SK-N-SH treated with all-trans-retinoic acid at 6 μM for 48 hours (cell line): ENCODE results near the gene LAPTM5.

Experiments
- ATAC-seq: fragments of 200-7000 bp; cut with Tn5 transposase; 3 replicates; pipeline ENCODE4 v1.9.1; 2020; ENCODE audit warnings: mild to moderate bottlenecking, moderate library complexity
- ARNTL ChIP-seq: fragments of 450-650 bp; formaldehyde crosslinking; IDR thresholded peaks from 2 replicates; pipeline ENCODE4 v1.5.0; 2020; ENCODE audit warnings: low read depth, mild to moderate bottlenecking, moderate library complexity, borderline replicate concordance
- BACH2 ChIP-seq: fragments of 250-450 bp; sonication (Bioruptor Pico); IDR thresholded peaks from 2 replicates; pipeline ENCODE4 v1.9.0; 2021; ENCODE audit warnings: mild to moderate bottlenecking, borderline replicate concordance
- ESRRG ChIP-seq: fragments of 250-450 bp; sonication (Bioruptor Pico); IDR thresholded peaks from 2 replicates; pipeline ENCODE4 v1.6.1; 2021; ENCODE audit warnings: mild to moderate bottlenecking
- GLIS3 ChIP-seq: fragments of 250-450 bp; sonication (Bioruptor Pico); IDR thresholded peaks from 2 replicates; pipeline ENCODE4 v1.5.0; 2020; ENCODE audit warnings: mild to moderate bottlenecking, moderate library complexity
- ISL1 ChIP-seq: fragments of 250-450 bp; sonication (Bioruptor Pico); IDR thresholded peaks from 2 replicates; pipeline ENCODE4 v2.1.2; 2022; ENCODE audit warnings: mild to moderate bottlenecking, moderate library complexity
- OSR1 ChIP-seq: fragments of 250-450 bp; sonication (Bioruptor Pico); IDR thresholded peaks from 2 replicates; pipeline ENCODE4 v1.8.0; 2022; ENCODE audit warnings: moderate library complexity, mild to moderate bottlenecking, inconsistent platforms
- PPARA ChIP-seq: fragments of 250-450 bp; sonication (Bioruptor Pico); IDR thresholded peaks from 2 replicates; pipeline ENCODE4 v1.5.0; 2020; ENCODE audit warnings: mild to moderate bottlenecking, borderline replicate concordance
- RARB ChIP-seq: fragments of 250-450 bp; sonication (Bioruptor Pico); IDR thresholded peaks from 2 replicates; pipeline ENCODE4 v1.8.0; 2021; ENCODE audit warnings: mild to moderate bottlenecking, moderate library complexity
- SNAI2 ChIP-seq: fragments of 250-450 bp; sonication (Bioruptor Pico); IDR thresholded peaks from 2 replicates; pipeline ENCODE4 v1.5.0; 2020; ENCODE audit warnings: mild to moderate bottlenecking, moderate library complexity
- TCF4 ChIP-seq: fragments of 250-450 bp; sonication (Bioruptor Pico); IDR thresholded peaks from 2 replicates; pipeline ENCODE4 v1.8.0; 2021; ENCODE audit warnings: mild to moderate bottlenecking, moderate library complexity, borderline replicate concordance
- TOX ChIP-seq: fragments of 250-450 bp; sonication (Bioruptor Pico); IDR thresholded peaks from 2 replicates; pipeline ENCODE4 v1.8.0; 2021; ENCODE audit warnings: mild to moderate bottlenecking, moderate library complexity, borderline replicate concordance
- ZC3H10 ChIP-seq: fragments of 250-450 bp; sonication (Bioruptor Pico); IDR thresholded peaks from 2 replicates; pipeline ENCODE4 v1.5.1; 2021; ENCODE audit warnings: mild to moderate bottlenecking, moderate library complexity
- ZFP3 ChIP-seq: fragments of 250-450 bp; sonication (Bioruptor Pico); IDR thresholded peaks from 2 replicates; pipeline ENCODE4 v1.5.0; 2020; ENCODE audit warnings: mild to moderate bottlenecking, moderate library complexity
- ZFP30 ChIP-seq: fragments of 450-650 bp; formaldehyde crosslinking; IDR thresholded peaks from 2 replicates; pipeline ENCODE4 v1.5.0; 2022; ENCODE audit warnings: mild to moderate bottlenecking, moderate library complexity
- ZNF565 ChIP-seq: fragments of 450-650 bp; formaldehyde crosslinking; conservative IDR thresholded peaks from 2 replicates; pipeline ENCODE4 v1.5.0; 2020; ENCODE audit warnings: low read depth, mild to moderate bottlenecking, moderate library complexity
- ZNF70 ChIP-seq: fragments of 450-650 bp; formaldehyde crosslinking; IDR thresholded peaks from 2 replicates; pipeline ENCODE4 v1.5.0; 2020; ENCODE audit warnings: mild to moderate bottlenecking, moderate library complexity
- ZNF8 ChIP-seq: fragments of 450-650 bp; formaldehyde crosslinking; IDR thresholded peaks from 2 replicates; pipeline ENCODE4 v1.5.0; 2020; ENCODE audit warnings: mild to moderate bottlenecking, moderate library complexity
- TF ChIP-seq, protein P1 (sequence below): fragments of 250-450 bp; sonication (Bioruptor Pico); IDR thresholded peaks from 2 replicates; pipeline ENCODE4 v1.8.0; 2020; ENCODE audit warnings: mild to moderate bottlenecking, moderate library complexity, borderline replicate concordance
- TF ChIP-seq, protein P2 (sequence below): fragments of 250-450 bp; sonication (Bioruptor Pico); IDR thresholded peaks from 2 replicates; pipeline ENCODE4 v1.5.0; 2020; ENCODE audit warnings: mild to moderate bottlenecking, moderate library complexity
- TF ChIP-seq, protein P3 (sequence below): fragments of 250-450 bp; sonication (Bioruptor Pico); IDR thresholded peaks from 2 replicates; pipeline ENCODE4 v1.5.1; 2021; ENCODE audit warnings: mild to moderate bottlenecking, moderate library complexity
- TF ChIP-seq, protein P4 (sequence below): fragments of 250-450 bp; sonication (Bioruptor Pico); IDR thresholded peaks from 2 replicates; pipeline ENCODE4 v1.8.0; 2021; ENCODE audit warnings: low read depth, mild to moderate bottlenecking, moderate library complexity, borderline replicate concordance
- TF ChIP-seq, protein P5 (sequence below): fragments of 250-450 bp; sonication (Bioruptor Pico); IDR thresholded peaks from 2 replicates; pipeline ENCODE4 v1.5.1; 2020; ENCODE audit warnings: low read depth, mild to moderate bottlenecking, moderate library complexity

Gene LAPTM5

DNA sequence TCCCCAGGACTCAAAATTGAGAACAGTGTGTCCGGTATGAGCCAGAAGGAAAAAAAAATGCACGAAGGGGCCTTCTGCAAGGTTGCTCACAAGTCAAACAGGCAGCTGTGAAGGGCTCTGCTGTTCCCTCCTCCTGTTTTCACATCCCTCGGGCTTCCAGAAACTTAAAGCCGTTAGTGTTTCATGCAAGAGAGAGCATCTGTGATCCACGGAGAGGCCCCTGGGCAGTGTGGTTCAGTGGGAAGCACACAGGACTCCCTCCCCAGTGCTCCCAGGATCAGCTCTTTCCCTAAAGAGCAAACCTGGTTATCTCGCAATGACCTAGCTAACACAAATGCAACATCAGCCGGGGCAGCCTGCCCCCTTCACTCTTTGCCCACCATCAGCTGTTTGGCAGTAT lies 31.3 kb downstream of the LAPTM5 start:
- ATAC-seq: no peak
- TF ChIP-seq GLIS3 (CRISPR knock-in tag) (no peak), ZFP3 (CRISPR knock-in tag) (no peak), RARB (no peak), BACH2 (no peak), SNAI2 (CRISPR knock-in tag) (no peak), OSR1 (CRISPR knock-in tag) (no peak), ARNTL (CRISPR knock-in tag) (no peak), ZC3H10 (no peak), ZNF565 (CRISPR knock-in tag) (no peak), ESRRG (CRISPR knock-in tag) (no peak), ISL1 (no peak), ZNF70 (no peak), TCF4 (CRISPR knock-in tag) (no peak), PPARA (CRISPR knock-in tag) (no peak)
- TF ChIP-seq, protein P1, sequence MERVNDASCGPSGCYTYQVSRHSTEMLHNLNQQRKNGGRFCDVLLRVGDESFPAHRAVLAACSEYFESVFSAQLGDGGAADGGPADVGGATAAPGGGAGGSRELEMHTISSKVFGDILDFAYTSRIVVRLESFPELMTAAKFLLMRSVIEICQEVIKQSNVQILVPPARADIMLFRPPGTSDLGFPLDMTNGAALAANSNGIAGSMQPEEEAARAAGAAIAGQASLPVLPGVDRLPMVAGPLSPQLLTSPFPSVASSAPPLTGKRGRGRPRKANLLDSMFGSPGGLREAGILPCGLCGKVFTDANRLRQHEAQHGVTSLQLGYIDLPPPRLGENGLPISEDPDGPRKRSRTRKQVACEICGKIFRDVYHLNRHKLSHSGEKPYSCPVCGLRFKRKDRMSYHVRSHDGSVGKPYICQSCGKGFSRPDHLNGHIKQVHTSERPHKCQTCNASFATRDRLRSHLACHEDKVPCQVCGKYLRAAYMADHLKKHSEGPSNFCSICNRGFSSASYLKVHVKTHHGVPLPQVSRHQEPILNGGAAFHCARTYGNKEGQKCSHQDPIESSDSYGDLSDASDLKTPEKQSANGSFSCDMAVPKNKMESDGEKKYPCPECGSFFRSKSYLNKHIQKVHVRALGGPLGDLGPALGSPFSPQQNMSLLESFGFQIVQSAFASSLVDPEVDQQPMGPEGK (CRISPR knock-in tag): no peak
- TF ChIP-seq, protein P2, sequence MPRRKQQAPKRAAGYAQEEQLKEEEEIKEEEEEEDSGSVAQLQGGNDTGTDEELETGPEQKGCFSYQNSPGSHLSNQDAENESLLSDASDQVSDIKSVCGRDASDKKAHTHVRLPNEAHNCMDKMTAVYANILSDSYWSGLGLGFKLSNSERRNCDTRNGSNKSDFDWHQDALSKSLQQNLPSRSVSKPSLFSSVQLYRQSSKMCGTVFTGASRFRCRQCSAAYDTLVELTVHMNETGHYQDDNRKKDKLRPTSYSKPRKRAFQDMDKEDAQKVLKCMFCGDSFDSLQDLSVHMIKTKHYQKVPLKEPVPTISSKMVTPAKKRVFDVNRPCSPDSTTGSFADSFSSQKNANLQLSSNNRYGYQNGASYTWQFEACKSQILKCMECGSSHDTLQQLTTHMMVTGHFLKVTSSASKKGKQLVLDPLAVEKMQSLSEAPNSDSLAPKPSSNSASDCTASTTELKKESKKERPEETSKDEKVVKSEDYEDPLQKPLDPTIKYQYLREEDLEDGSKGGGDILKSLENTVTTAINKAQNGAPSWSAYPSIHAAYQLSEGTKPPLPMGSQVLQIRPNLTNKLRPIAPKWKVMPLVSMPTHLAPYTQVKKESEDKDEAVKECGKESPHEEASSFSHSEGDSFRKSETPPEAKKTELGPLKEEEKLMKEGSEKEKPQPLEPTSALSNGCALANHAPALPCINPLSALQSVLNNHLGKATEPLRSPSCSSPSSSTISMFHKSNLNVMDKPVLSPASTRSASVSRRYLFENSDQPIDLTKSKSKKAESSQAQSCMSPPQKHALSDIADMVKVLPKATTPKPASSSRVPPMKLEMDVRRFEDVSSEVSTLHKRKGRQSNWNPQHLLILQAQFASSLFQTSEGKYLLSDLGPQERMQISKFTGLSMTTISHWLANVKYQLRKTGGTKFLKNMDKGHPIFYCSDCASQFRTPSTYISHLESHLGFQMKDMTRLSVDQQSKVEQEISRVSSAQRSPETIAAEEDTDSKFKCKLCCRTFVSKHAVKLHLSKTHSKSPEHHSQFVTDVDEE (CRISPR knock-in tag): no peak
- TF ChIP-seq, protein P3, sequence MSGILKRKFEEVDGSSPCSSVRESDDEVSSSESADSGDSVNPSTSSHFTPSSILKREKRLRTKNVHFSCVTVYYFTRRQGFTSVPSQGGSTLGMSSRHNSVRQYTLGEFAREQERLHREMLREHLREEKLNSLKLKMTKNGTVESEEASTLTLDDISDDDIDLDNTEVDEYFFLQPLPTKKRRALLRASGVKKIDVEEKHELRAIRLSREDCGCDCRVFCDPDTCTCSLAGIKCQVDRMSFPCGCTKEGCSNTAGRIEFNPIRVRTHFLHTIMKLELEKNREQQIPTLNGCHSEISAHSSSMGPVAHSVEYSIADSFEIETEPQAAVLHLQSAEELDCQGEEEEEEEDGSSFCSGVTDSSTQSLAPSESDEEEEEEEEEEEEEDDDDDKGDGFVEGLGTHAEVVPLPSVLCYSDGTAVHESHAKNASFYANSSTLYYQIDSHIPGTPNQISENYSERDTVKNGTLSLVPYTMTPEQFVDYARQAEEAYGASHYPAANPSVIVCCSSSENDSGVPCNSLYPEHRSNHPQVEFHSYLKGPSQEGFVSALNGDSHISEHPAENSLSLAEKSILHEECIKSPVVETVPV (CRISPR knock-in tag): no peak
- TF ChIP-seq, protein P4, sequence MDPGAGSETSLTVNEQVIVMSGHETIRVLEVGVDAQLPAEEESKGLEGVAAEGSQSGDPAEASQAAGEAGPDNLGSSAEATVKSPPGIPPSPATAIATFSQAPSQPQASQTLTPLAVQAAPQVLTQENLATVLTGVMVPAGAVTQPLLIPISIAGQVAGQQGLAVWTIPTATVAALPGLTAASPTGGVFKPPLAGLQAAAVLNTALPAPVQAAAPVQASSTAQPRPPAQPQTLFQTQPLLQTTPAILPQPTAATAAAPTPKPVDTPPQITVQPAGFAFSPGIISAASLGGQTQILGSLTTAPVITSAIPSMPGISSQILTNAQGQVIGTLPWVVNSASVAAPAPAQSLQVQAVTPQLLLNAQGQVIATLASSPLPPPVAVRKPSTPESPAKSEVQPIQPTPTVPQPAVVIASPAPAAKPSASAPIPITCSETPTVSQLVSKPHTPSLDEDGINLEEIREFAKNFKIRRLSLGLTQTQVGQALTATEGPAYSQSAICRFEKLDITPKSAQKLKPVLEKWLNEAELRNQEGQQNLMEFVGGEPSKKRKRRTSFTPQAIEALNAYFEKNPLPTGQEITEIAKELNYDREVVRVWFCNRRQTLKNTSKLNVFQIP (CRISPR knock-in tag): no peak
- TF ChIP-seq, protein P5, sequence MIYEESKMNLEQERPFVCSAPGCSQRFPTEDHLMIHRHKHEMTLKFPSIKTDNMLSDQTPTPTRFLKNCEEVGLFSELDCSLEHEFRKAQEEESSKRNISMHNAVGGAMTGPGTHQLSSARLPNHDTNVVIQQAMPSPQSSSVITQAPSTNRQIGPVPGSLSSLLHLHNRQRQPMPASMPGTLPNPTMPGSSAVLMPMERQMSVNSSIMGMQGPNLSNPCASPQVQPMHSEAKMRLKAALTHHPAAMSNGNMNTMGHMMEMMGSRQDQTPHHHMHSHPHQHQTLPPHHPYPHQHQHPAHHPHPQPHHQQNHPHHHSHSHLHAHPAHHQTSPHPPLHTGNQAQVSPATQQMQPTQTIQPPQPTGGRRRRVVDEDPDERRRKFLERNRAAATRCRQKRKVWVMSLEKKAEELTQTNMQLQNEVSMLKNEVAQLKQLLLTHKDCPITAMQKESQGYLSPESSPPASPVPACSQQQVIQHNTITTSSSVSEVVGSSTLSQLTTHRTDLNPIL (CRISPR knock-in tag): no peak

DNA sequence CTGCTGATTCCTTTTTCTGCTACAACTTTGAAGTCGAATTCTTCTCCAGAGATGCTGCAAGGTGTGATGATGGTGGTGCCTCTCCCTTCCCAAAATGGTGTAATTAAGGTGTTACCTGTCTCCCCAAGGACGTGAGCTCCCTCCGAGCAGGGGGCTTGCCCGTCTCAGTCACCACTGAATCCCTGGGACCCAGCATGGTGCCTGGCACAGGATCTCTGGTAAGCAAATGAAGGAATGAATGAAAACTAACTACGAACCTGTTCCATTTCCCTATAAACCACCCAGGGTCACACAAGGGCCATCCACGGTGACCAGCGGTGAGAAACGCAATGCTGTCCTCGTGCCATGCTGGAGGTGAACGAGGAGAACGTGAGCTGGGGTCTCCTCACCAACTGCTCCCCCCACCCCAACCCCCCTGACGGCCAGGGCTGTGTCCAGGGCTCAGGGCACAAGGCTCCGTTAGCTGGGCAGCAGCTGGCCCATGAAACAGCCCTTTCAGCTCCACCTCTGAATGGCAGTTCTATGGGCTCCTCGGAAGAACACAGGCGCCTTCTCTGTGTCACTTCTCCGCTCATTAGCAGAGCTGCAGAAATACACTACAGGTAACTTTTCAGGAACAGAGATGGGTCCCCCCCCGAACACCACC lies 32.0 kb downstream of the LAPTM5 start:
- TF ChIP-seq OSR1 (CRISPR knock-in tag) (no peak), BACH2 (no peak), ZC3H10 (no peak), ESRRG (CRISPR knock-in tag) (no peak), PPARA (CRISPR knock-in tag) (no peak), RARB (no peak), SNAI2 (CRISPR knock-in tag) (no peak), ARNTL (CRISPR knock-in tag) (no peak), ISL1 (no peak), ZFP30 (no peak), TOX (no peak), TCF4 (CRISPR knock-in tag) (no peak), ZNF8 (no peak)
- TF ChIP-seq, protein P4 (CRISPR knock-in tag): no peak
- TF ChIP-seq, protein P2 (CRISPR knock-in tag): no peak
- TF ChIP-seq, protein P5 (CRISPR knock-in tag): no peak
- ATAC-seq: no peak
